ENCODE measurements around the gene L2HGDH. TPM values are rescaled to one million over a fixed set of nuclear protein-coding genes. Genes with fewer than 3 reads are reported as not detected.
A peak's percentile ranks its signal among the peaks of the same experiment; 100 is the strongest.

L2HGDH gene
- polyA plus RNA-seq, 1 of the 3 experiments (the other 2 are of a cell fraction), result 8.4 TPM

- Histone ChIP-seq H3K4me2 (peak overlapping the region; percentile 36), H3K9ac (peak overlapping the region; percentile 1; the same call in 1 of the 2 replicates), H3K4me1 (ENCODE audit: control insufficient read depth in 1 of 2, insufficient read depth in 2 of 2, low read depth in 1 of 2, low read length in 1 of 2) (peaks cover 5 to 23% of the 10 kb centered on the region in 2 experiments), H3K79me2 (ENCODE audit: insufficient read depth) (peaks cover 100% of the 10 kb centered on the region), H3K36me3 (replicated peaks in 1 of 2; ENCODE audit: control insufficient read depth in 1 of 2, insufficient read depth in 2 of 2, low read length in 1 of 2) (peaks cover 0 to 14% of the 10 kb centered on the region in 2 experiments), H4K20me1 (ENCODE audit: insufficient read depth) (peaks cover 91% of the 10 kb centered on the region), H3K27ac (ENCODE audit: low read depth in 2 of 2, low read length in 1 of 2) (peak overlapping the region; percentile 76 to 85), H3K9me3 (no peaks in the 10 kb centered on the region), H3K27me3 (ENCODE audit: insufficient read depth) (no peaks in the 10 kb centered on the region), H2AFZ (ENCODE audit: low read depth) (no peak overlapping the region), H3K9me2 (no peaks in the 10 kb centered on the region), H3F3A (replicated peaks; ENCODE audit: insufficient read depth) (peaks cover 36% of the 10 kb centered on the region), H3K4me3 (ENCODE audit: low read depth in 2 of 2, low read length in 1 of 2) (peak overlapping the region in 1 of 2 experiments; percentile 15; a peak in 1 of 4 replicates)
- peak; percentile 84 for TF ChIP-seq PBX3 (IDR thresholded peaks at IDR 0.05)
- TF ChIP-seq USF1 (IDR thresholded peaks at IDR 0.05; ENCODE audit: borderline replicate concordance, low read depth), result no peak
- TF ChIP-seq SMC3 (IDR thresholded peaks at IDR 0.05; ENCODE audit: low read depth, low read length), result no peak
- peak; percentile 23; the same call in 1 of the 2 replicates for TF ChIP-seq FOSL2 (IDR thresholded peaks at IDR 0.05; ENCODE audit: borderline replicate concordance, low read depth)
- TF ChIP-seq NFIC (IDR thresholded peaks at IDR 0.05; ENCODE audit: borderline replicate concordance), result peak; percentile 95
- TF ChIP-seq EP300 (IDR thresholded peaks at IDR 0.05; ENCODE audit: borderline replicate concordance in 1 of 2, low read depth in 1 of 2, low read length in 1 of 2), result peak in 1 of 2 experiments; percentile 57; a peak in 1 of 4 replicates
- TF ChIP-seq USF2 (IDR thresholded peaks at IDR 0.05; ENCODE audit: borderline replicate concordance, low read depth, low read length), result no peak
- TF ChIP-seq MEF2A (IDR thresholded peaks at IDR 0.05; ENCODE audit: borderline replicate concordance, low read depth), result peak; percentile 96
- no peak for TF ChIP-seq ELF1 (IDR thresholded peaks at IDR 0.05)
- peak; percentile 95 for TF ChIP-seq RXRA (IDR thresholded peaks at IDR 0.05; ENCODE audit: borderline replicate concordance, low read depth)
- TF ChIP-seq MAX (IDR thresholded peaks at IDR 0.05; ENCODE audit: low read depth), result 0 out of 2 replicates have a peak, but pooled peaks have one; percentile 31
- peak; percentile 48; the same call in 1 of the 2 replicates for TF ChIP-seq FOXM1 (IDR thresholded peaks at IDR 0.05; ENCODE audit: low read depth)
- TF ChIP-seq RCOR1 (IDR thresholded peaks at IDR 0.05; ENCODE audit: low read length), result no peak
- TF ChIP-seq YY1 (IDR thresholded peaks at IDR 0.05; ENCODE audit: low read depth), result no peak
- peak; percentile 59 for TF ChIP-seq JUND (IDR thresholded peaks at IDR 0.05)
- TF ChIP-seq TCF12 (IDR thresholded peaks at IDR 0.05), result peak; percentile 54; the same call in 1 of the 2 replicates
- TF ChIP-seq POLR2AphosphoS5 (IDR thresholded peaks at IDR 0.05; ENCODE audit: low read depth, low read length), result peak; percentile 68; the same call in 1 of the 2 replicates
- TF ChIP-seq TAF1 (IDR thresholded peaks at IDR 0.05; ENCODE audit: borderline replicate concordance, low read depth, low read length), result no peak
- no peak for TF ChIP-seq GABPA (IDR thresholded peaks at IDR 0.05; ENCODE audit: low read depth)
- TF ChIP-seq IRF3 (IDR thresholded peaks at IDR 0.05; ENCODE audit: low read depth, low read length), result no peak
- CTCF ChIA-PET, result no interaction called here
- POLR2A ChIA-PET, result no interaction called here
- DNase-seq, result peak; percentile 16
- 23% methylated on average over 5 of the region's 5 CpGs for WGBS (ENCODE audit: low lambda C conversion rate)
Observed at GRCh38 chr14:50225067-50225973, 86.7 kb downstream of the L2HGDH start.
